Esophagus muscularis mucosa (tissue), 4 donors: ENCODE measurements around the gene TRIP11. TPM values are rescaled to one million over a fixed set of nuclear protein-coding genes. Genes with fewer than 3 reads are reported as not detected.

Experiments used
- DNase-seq: peaks from one replicate; pipeline ENCODE4 v3.0.0-alpha.2; 2017; ENCODE audit errors: extremely low spot score
- H3K27ac ChIP-seq, 4 donors: fragments of 200-600 bp; sonication (generic); replicated peaks in 1 of 4; 1 replicate in 3 of 4; 2 replicates in 1 of 4; pipeline ENCODE4 v1.5.1; 2016 to 2019; ENCODE audit warnings: mild to moderate bottlenecking in 1 of 4
- H3K27me3 ChIP-seq, 4 donors: fragments of 200-600 bp; sonication (generic); one replicate each; pipeline versions ENCODE4 v1.5.1 to v1.6.0; 2016 to 2019
- H3K36me3 ChIP-seq, 4 donors: fragments of 200-600 bp; sonication (generic); one replicate each; pipeline ENCODE4 v1.5.1; 2016 to 2019
- H3K4me1 ChIP-seq, 4 donors: fragments of 200-600 bp; sonication (generic); one replicate each; pipeline ENCODE4 v1.5.1; 2016 to 2019
- H3K4me3 ChIP-seq, 4 donors: fragments of 200-600 bp; sonication (generic); 1 replicate in 2 of 4; 2 replicates in 2 of 4; pipeline ENCODE4 v1.5.1; 2016 to 2019; ENCODE audit warnings: mild to moderate bottlenecking in 4 of 4, moderate library complexity in 1 of 4
- H3K9me3 ChIP-seq, 4 donors: fragments of 200-600 bp; sonication (generic); 1 replicate in 3 of 4; 2 replicates in 1 of 4; pipeline ENCODE4 v1.5.1; 2016 to 2019
- EP300 ChIP-seq: sonication (generic); formaldehyde crosslinking; IDR thresholded peaks from one replicate; pipeline ENCODE4 v1.6.1; 2017; ENCODE audit warnings: antibody characterized with exemption
- POLR2A ChIP-seq: fragments of 450-650 bp; IDR thresholded peaks from one replicate; pipeline ENCODE4 v1.6.1; 2017; ENCODE audit warnings: antibody characterized with exemption, moderate library complexity, mild to moderate bottlenecking, low read depth
- POLR2AphosphoS5 ChIP-seq, 2 donors: sonication (generic); formaldehyde crosslinking; IDR thresholded peaks; one replicate each; pipeline ENCODE4 v1.6.1; 2017; ENCODE audit warnings: antibody characterized with exemption in 2 of 2
- WGBS: methylation state at CpG from one replicate; pipeline ENCODE4 v1.1.5; 2018; 5-methylcytosine and 5-hydroxymethylcytosine counted together
- intact Hi-C: fragments of 100-400 bp; cut with DNase I; formaldehyde crosslinking; loops from one replicate; pipeline ENCODE4 v1.15.1; 2023
- total RNA-seq, 4 donors: library from RNA; depleted of rRNA; stranded (reverse); fragments of >200 nt; gene quantifications; one replicate each; pipeline versions ENCODE4 v1.1.0 to v1.2.1, GENCODE V29; 2016
- TF ChIP-seq, protein P1 (sequence below), 3 experiments: fragments of 200-600 bp in 2 of 3; fragments of 450-650 bp in 1 of 3; sonication (generic) in 2 of 3; IDR thresholded peaks; one replicate each; pipeline ENCODE4 v1.5.1; 2017 to 2019; ENCODE audit warnings: antibody characterized with exemption in 3 of 3, mild to moderate bottlenecking in 2 of 3, moderate library complexity in 1 of 3

Gene TRIP11
- total RNA-seq, 4 donors from 2014 or later = 24.0 to 36.2 (median 29.6) TPM

DNA sequence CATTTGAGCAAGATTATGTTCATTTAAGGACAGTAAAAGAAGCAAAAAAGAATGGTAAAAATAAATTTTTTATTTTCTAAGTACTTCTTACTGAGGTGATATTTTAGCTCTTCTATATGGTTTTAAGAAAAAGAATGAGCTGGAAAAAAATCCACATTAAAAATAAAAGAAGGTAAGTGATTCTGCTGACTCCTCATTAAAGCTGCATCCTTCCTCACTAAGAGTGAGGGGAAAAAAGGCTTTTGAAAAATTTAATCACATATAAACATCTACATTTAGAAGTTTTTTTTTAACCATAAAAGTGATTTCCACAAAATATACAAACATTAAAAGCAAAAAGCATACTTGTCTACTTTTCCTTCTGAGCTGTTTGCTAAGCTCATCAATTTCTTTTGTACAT is 64.1 kb downstream of the TRIP11 start:
- Histone ChIP-seq H3K27me3 (no peaks in the 10 kb centered on the region), H3K4me1 (peaks cover 9 to 21% (median 17%) of the 10 kb centered on the region in 4 donors), H3K36me3 (peaks cover 21 to 54% (median 36%) of the 10 kb centered on the region in 4 donors), H3K9me3 (no peaks in the 10 kb centered on the region), H3K27ac (no peak overlapping the region), H3K4me3 (no peak overlapping the region)
- TF ChIP-seq POLR2AphosphoS5 (IDR thresholded peaks at IDR 0.05) (no peak), EP300 (no peak), POLR2A (no peak)
- TF ChIP-seq, protein P1, sequence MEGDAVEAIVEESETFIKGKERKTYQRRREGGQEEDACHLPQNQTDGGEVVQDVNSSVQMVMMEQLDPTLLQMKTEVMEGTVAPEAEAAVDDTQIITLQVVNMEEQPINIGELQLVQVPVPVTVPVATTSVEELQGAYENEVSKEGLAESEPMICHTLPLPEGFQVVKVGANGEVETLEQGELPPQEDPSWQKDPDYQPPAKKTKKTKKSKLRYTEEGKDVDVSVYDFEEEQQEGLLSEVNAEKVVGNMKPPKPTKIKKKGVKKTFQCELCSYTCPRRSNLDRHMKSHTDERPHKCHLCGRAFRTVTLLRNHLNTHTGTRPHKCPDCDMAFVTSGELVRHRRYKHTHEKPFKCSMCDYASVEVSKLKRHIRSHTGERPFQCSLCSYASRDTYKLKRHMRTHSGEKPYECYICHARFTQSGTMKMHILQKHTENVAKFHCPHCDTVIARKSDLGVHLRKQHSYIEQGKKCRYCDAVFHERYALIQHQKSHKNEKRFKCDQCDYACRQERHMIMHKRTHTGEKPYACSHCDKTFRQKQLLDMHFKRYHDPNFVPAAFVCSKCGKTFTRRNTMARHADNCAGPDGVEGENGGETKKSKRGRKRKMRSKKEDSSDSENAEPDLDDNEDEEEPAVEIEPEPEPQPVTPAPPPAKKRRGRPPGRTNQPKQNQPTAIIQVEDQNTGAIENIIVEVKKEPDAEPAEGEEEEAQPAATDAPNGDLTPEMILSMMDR (IDR thresholded peaks at IDR 0.05) = no peak
- intact Hi-C loops = no loop called here
- no peak for DNase-seq

DNA sequence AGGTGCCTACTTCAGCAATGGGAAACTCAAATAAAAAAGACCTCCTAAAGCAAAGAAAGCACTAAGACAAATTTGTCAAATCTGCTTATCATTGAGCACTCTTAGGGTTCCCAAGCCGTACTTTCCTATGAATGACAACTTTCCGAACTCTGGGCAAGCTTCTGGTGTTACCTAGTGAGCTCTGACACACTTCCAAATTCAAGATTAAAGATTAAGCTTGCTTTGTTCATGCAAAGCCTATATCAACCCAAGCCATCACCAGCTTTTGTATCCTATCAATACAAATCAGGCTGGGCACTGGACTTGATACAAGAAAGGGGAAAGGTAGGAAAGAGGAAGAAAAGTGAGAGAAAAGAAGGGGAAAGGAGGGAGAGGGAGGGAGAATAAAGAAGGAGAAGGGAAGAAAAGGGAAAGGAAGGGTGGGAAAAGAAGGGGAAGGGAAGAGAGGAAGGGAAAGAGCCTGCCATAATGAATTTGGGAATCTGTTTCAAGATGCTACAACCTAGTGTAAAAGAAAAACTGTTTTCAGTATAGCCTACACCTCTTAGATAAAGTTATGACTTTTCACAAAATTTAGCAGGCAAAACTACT is 68.6 kb downstream of the TRIP11 start:
- DNase-seq = no peak
- no peak for TF ChIP-seq EP300
- TF ChIP-seq, protein P1 (IDR thresholded peaks at IDR 0.05) = no peak
- H3K36me3 ChIP-seq = peaks cover 45 to 78% (median 66%) of the 10 kb centered on the region in 4 donors
- no peak overlapping the region for H3K4me3 ChIP-seq
- no peaks in the 10 kb centered on the region for H3K9me3 ChIP-seq
- H3K27me3 ChIP-seq = no peaks in the 10 kb centered on the region
- no peaks in the 10 kb centered on the region for H3K4me1 ChIP-seq
- no peak overlapping the region for H3K27ac ChIP-seq
- WGBS = 100% methylated on average over 2 of the region's 2 CpGs
- intact Hi-C loops = no loop called here

DNA sequence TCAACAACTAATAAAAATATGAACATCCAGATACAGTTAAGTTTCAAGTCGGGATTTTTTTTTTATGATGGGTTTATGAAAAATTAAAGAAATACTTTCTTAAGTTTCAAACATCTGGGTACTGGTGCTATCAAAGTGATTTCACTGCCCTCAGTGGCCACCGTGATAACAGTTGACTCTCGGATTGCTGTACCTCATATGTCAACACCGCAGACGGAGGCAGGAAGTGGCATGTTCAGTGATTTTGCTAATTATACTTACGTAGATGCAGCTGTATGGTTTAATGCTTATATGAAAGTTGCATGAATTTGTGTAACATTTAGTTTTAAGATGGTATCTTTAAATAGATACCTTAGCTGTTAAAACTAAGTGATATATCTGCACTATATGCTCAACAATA is 71.6 kb downstream of the TRIP11 start:
- no peaks in the 10 kb centered on the region for H3K9me3 ChIP-seq
- peaks cover 36 to 59% (median 48%) of the 10 kb centered on the region in 4 donors for H3K36me3 ChIP-seq
- no peak for DNase-seq
- TF ChIP-seq POLR2A (no peak), POLR2AphosphoS5 (IDR thresholded peaks at IDR 0.05) (no peak), EP300 (no peak)
- TF ChIP-seq, protein P1 (IDR thresholded peaks at IDR 0.05) = no peak
- no peaks in the 10 kb centered on the region for H3K27me3 ChIP-seq
- intact Hi-C loops = no loop called here
- no peaks in the 10 kb centered on the region for H3K4me1 ChIP-seq
- H3K27ac ChIP-seq = no peak overlapping the region
- WGBS = 71% methylated on average over 6 of the region's 6 CpGs
- H3K4me3 ChIP-seq = no peak overlapping the region

DNA sequence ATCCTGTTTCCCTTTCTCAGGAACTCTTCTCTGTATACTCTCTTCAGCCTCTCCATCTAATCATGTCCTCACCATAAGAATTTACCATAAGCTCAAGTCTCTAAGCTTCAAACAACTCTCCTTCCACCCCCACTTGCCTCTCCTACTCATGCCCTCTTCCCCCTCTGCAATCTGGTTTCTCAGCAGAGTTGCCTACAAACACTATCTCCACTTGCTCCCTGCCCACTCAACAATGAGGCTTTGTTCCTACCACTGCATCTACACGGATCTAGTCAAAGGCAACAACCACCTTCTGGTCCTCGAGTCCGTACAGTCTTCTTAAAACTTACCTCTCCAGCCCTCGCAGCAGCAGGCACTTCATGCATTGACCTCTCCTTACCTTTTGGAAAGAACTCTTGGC is 75.1 kb downstream of the TRIP11 start:
- no peak for DNase-seq
- no peaks in the 10 kb centered on the region for H3K9me3 ChIP-seq

More for the DNA sequence above, 75.1 kb downstream of the TRIP11 start:
- no peaks in the 10 kb centered on the region for H3K4me1 ChIP-seq
- H3K27ac ChIP-seq = no peak overlapping the region
- no peak overlapping the region for H3K4me3 ChIP-seq
- no peaks in the 10 kb centered on the region for H3K27me3 ChIP-seq
- peaks cover 15 to 26% (median 22%) of the 10 kb centered on the region in 4 donors for H3K36me3 ChIP-seq
- TF ChIP-seq POLR2A = no peak
- TF ChIP-seq POLR2AphosphoS5 (IDR thresholded peaks at IDR 0.05) = no peak
- TF ChIP-seq, protein P1 (IDR thresholded peaks at IDR 0.05) = no peak
- no peak for TF ChIP-seq EP300
- WGBS = 86% methylated on average over 4 of the region's 4 CpGs
- intact Hi-C loops = no loop called here
